Mucosa of descending colon (tissue), 3 donors: ENCODE data around the gene CERS3. TPM values are rescaled to one million over a fixed set of nuclear protein-coding genes. Genes with fewer than 3 reads are reported as not detected.

Source experiments
- ATAC-seq: fragments of 200-7000 bp; cut with Tn5 transposase; one replicate; pipeline ENCODE4 v1.9.1; 2020; ENCODE audit warnings: mild to moderate bottlenecking, moderate library complexity
- DNase-seq, 3 donors: peaks; one replicate each; pipeline ENCODE4 v3.0.0-alpha.2; 2020
- H3K36me3 ChIP-seq: fragments of 200-600 bp; one replicate; pipeline ENCODE4 v1.8.0; 2021; ENCODE audit warnings: low read depth, mild to moderate bottlenecking
- H3K4me1 ChIP-seq: fragments of 200-600 bp; one replicate; pipeline ENCODE4 v1.8.0; 2021; ENCODE audit warnings: low read depth, mild to moderate bottlenecking
- H3K4me3 ChIP-seq: fragments of 200-600 bp; one replicate; pipeline ENCODE4 v1.8.0; 2021; ENCODE audit warnings: mild to moderate bottlenecking
- H3K9me3 ChIP-seq: fragments of 200-600 bp; one replicate; pipeline ENCODE4 v1.8.0; 2021; ENCODE audit warnings: mild to moderate bottlenecking
- intact Hi-C, 2 donors: fragments of 100-400 bp; cut with DNase I in 1 of 2; cut with micrococcal nuclease in 1 of 2; formaldehyde crosslinking; loops; one replicate each; pipeline versions ENCODE4 v1.11.0 to v1.11.1; 2022; cut with DNase I, micrococcal nuclease
- total RNA-seq, 3 donors: library from RNA; stranded (reverse); fragmentation: NEBNext Ultra II Directional in 2 of 3; extraction: Animal tissue kit (Norgen Biotek cat#: 25700) in 2 of 3; gene quantifications; one replicate each; pipeline versions ENCODE4 v1.2.1 to v1.2.4, GENCODE V29; 2021 to 2023
- TF ChIP-seq, protein P1 (sequence below): fragments of 200-600 bp; IDR thresholded peaks from one replicate; pipeline ENCODE4 v1.8.0; 2022; ENCODE audit warnings: antibody characterized with exemption, mild to moderate bottlenecking
- donor health status: DM: no; HTN: no; CAD: no; lungs with moderate emphysema.
- donor health status: DM: no; HTN: no; CAD: no.
- donor health status: DM: no; HTN: yes; CAD: no.

Gene CERS3
- total RNA-seq, 3 donors from 2014 or later, result 0.22 TPM; not detected in 2

- Histone ChIP-seq H3K4me3 (no peak overlapping the region), H3K4me1 (no peaks in the 10 kb centered on the region), H3K36me3 (no peaks in the 10 kb centered on the region), H3K9me3 (no peaks in the 10 kb centered on the region)
- intact Hi-C loops, result no loop called here
- no peak for DNase-seq
- TF ChIP-seq, protein P1, sequence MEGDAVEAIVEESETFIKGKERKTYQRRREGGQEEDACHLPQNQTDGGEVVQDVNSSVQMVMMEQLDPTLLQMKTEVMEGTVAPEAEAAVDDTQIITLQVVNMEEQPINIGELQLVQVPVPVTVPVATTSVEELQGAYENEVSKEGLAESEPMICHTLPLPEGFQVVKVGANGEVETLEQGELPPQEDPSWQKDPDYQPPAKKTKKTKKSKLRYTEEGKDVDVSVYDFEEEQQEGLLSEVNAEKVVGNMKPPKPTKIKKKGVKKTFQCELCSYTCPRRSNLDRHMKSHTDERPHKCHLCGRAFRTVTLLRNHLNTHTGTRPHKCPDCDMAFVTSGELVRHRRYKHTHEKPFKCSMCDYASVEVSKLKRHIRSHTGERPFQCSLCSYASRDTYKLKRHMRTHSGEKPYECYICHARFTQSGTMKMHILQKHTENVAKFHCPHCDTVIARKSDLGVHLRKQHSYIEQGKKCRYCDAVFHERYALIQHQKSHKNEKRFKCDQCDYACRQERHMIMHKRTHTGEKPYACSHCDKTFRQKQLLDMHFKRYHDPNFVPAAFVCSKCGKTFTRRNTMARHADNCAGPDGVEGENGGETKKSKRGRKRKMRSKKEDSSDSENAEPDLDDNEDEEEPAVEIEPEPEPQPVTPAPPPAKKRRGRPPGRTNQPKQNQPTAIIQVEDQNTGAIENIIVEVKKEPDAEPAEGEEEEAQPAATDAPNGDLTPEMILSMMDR, result no peak
- ATAC-seq, result no peak
These were observed 127.8 kb downstream of the CERS3 start for GRCh38 chr15:100400996-100401395.

GRCh38 chr15:100394736-100395440 lies 133.9 kb downstream of the CERS3 start:
- ATAC-seq (no peak), DNase-seq (no peak)
- intact Hi-C loops, result no loop called here
- Histone ChIP-seq H3K9me3 (no peaks in the 10 kb centered on the region), H3K4me1 (no peaks in the 10 kb centered on the region), H3K36me3 (no peaks in the 10 kb centered on the region), H3K4me3 (no peak overlapping the region)
- TF ChIP-seq, protein P1, result no peak

GRCh38 chr15:100393008-100393407 lies 135.7 kb downstream of the CERS3 start:
- H3K4me1 ChIP-seq, result no peaks in the 10 kb centered on the region
- no peaks in the 10 kb centered on the region for H3K9me3 ChIP-seq
- DNase-seq (no peak), ATAC-seq (no peak)
- H3K4me3 ChIP-seq, result no peak overlapping the region
- intact Hi-C loops, result no loop called here
- TF ChIP-seq, protein P1, result no peak
- no peaks in the 10 kb centered on the region for H3K36me3 ChIP-seq

DNA sequence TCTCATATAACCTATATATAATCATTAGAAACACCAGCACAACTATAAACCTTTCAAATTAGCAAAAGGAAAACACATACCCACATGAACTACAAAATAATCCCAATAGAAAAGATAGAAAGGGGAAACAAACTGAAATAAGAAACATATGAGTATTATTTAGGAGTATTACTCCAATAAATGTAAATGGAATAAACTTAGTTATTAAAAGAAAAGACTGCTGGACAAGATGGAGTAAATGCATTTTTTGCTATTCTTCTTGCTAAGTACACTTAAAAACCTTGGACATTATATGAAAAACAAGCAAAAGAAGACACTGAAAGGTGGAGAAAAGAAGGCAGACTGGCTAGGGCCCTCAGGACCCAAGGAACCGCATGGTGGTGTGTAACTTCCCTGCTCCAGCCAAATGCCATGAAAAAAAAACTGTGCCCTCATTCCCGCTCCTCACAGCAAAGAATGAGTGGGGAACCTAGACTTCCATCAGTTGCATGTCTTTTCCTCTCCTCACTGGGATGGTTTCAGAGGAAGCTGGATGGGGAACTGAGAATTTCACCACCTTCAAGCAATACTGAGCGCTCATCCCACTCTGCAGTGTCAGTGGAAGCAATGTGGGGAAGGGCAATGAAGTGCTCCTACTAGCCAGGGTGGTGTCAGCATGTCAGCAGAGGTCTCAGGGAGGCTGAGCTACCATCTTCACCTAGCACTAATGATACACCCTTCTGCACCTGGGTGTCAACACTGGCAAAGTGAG lies 143.3 kb downstream of the CERS3 start:
- TF ChIP-seq, protein P1, result no peak
- Histone ChIP-seq H3K36me3 (no peaks in the 10 kb centered on the region), H3K4me1 (no peaks in the 10 kb centered on the region), H3K9me3 (peaks cover 11% of the 10 kb centered on the region), H3K4me3 (no peak overlapping the region)
- ATAC-seq (no peak), DNase-seq (no peak)
- intact Hi-C loops, result no loop called here

- Histone ChIP-seq H3K4me3 (no peak overlapping the region), H3K4me1 (no peaks in the 10 kb centered on the region), H3K36me3 (no peaks in the 10 kb centered on the region), H3K9me3 (peaks cover 11% of the 10 kb centered on the region)
- DNase-seq (no peak), ATAC-seq (no peak)
- TF ChIP-seq, protein P1, result no peak
- intact Hi-C loops, result no loop called here
These were observed 144.7 kb downstream of the CERS3 start for GRCh38 chr15:100384108-100384410.
